Fibroblast of lung (primary cell): ENCODE data around the gene LHX2. TPM values are rescaled to one million over a fixed set of nuclear protein-coding genes. Genes with fewer than 3 reads are reported as not detected.

Source experiments
- DNase-seq, 2 donors: peaks; one replicate each; pipeline versions ENCODE4 v3.0.0 to v3.0.0-alpha.2; 2010; ENCODE audit warnings: low read depth in 2 of 2
- H2AFZ ChIP-seq: 2 replicates; pipeline ENCODE4 v1.5.1; 2012; ENCODE audit warnings: low read length, control low read depth, inconsistent platforms
- H3K27ac ChIP-seq: 2 replicates; pipeline ENCODE4 v1.5.1; 2011; ENCODE audit warnings: low read length, control low read depth; ENCODE audit not compliant: insufficient read depth
- H3K27me3 ChIP-seq: 2 replicates; pipeline ENCODE4 v1.5.1; 2011; ENCODE audit warnings: mild to moderate bottlenecking, low read length; ENCODE audit not compliant: control insufficient read depth, insufficient read depth
- H3K36me3 ChIP-seq: 2 replicates; pipeline ENCODE4 v1.5.1; 2011; ENCODE audit warnings: low read length; ENCODE audit not compliant: control insufficient read depth, insufficient read depth
- H3K4me1 ChIP-seq: 2 replicates; pipeline ENCODE4 v1.5.1; 2011; ENCODE audit warnings: low read length; ENCODE audit not compliant: control insufficient read depth, insufficient read depth; ENCODE audit errors: extremely low read depth
- H3K4me2 ChIP-seq: 2 replicates; pipeline ENCODE4 v1.5.1; 2011; ENCODE audit warnings: low read length, control low read depth; ENCODE audit not compliant: insufficient read depth; ENCODE audit errors: extremely low read depth
- H3K4me3 ChIP-seq, 4 experiments: fragments of 200-600 bp in 1 of 4; sonication (generic) in 1 of 4; replicated peaks in 1 of 4; 2 replicates each; pipeline ENCODE4 v1.5.1; 2011 to 2016; ENCODE audit warnings: low read length in 4 of 4, low read depth in 3 of 4, mild to moderate bottlenecking in 3 of 4, control low read depth in 2 of 4, inconsistent platforms in 1 of 4, mixed read lengths in 1 of 4; ENCODE audit not compliant: insufficient read depth in 1 of 4; ENCODE audit errors: control extremely low read depth in 1 of 4
- H3K79me2 ChIP-seq: 2 replicates; pipeline ENCODE4 v1.5.1; 2012; ENCODE audit warnings: mild to moderate bottlenecking, low read length, inconsistent platforms; ENCODE audit not compliant: control insufficient read depth, insufficient read depth
- H3K9ac ChIP-seq: 2 replicates; pipeline ENCODE4 v1.5.1; 2011; ENCODE audit warnings: mild to moderate bottlenecking, low read length, control low read depth; ENCODE audit not compliant: insufficient read depth
- H3K9me3 ChIP-seq: 2 replicates; pipeline ENCODE4 v1.5.1; 2012; ENCODE audit warnings: low read depth, low read length; ENCODE audit not compliant: control insufficient read depth, insufficient read depth
- H4K20me1 ChIP-seq: 2 replicates; pipeline ENCODE4 v1.5.1; 2011; ENCODE audit warnings: low read length; ENCODE audit not compliant: control insufficient read depth, insufficient read depth; ENCODE audit errors: extremely low read depth
- CTCF ChIP-seq, 2 donors: IDR thresholded peaks in 1 of 2; conservative IDR thresholded peaks in 1 of 2; 1 replicate in 1 of 2; 2 replicates in 1 of 2; pipeline ENCODE4 v1.5.1; 2011 to 2012; ENCODE audit warnings: low read length in 2 of 2, control low read depth in 1 of 2, inconsistent platforms in 1 of 2, low read depth in 1 of 2, mild to moderate bottlenecking in 1 of 2
- EZH2 ChIP-seq: IDR thresholded peaks from 2 replicates; pipeline ENCODE4 v1.5.1; 2012; ENCODE audit warnings: low read length, control low read depth, mild to moderate bottlenecking; ENCODE audit errors: missing control alignments
- polyA plus RNA-seq, 2 donors: library from polyadenylated mRNA; depleted of rRNA in 1 of 2; stranded (reverse) in 1 of 2; unstranded in 1 of 2; fragments of >200 nt; gene quantifications; 2 replicates each; pipeline ENCODE4 v1.2.1, GENCODE V29; 2011 to 2012; ENCODE audit warnings: missing spikeins in 1 of 2
- total RNA-seq: library from RNA; depleted of rRNA; stranded (reverse); fragments of >200 nt; gene quantifications from 2 replicates; pipeline ENCODE4 v1.2.1, GENCODE V29; 2014

The LHX2 gene
- total and polyA plus RNA-seq, 2 donors (not counting 1 experiment from before 2014, with no cell fraction given): not detected

- no peaks in the 10 kb centered on the region for H3K4me1 ChIP-seq
- no peak overlapping the region for H3K27ac ChIP-seq
- no peak overlapping the region for H3K4me2 ChIP-seq
- H4K20me1 ChIP-seq: no peaks in the 10 kb centered on the region
- no peak overlapping the region for H3K9ac ChIP-seq
- no peaks in the 10 kb centered on the region for H3K36me3 ChIP-seq
- no peaks in the 10 kb centered on the region for H3K79me2 ChIP-seq
- no peaks in the 10 kb centered on the region for H3K9me3 ChIP-seq
- H3K27me3 ChIP-seq: peaks cover 5% of the 10 kb centered on the region
- no peak overlapping the region for H3K4me3 ChIP-seq
- peak; percentile 3 to 8 for TF ChIP-seq CTCF (conservative IDR thresholded peaks at IDR 0.05 in 1 of 2, IDR thresholded peaks at IDR 0.05 in 1 of 2; ENCODE audit: low read depth in 1 of 2, low read length in 2 of 2)
- TF ChIP-seq EZH2: no peak
- DNase-seq: no peak
- no peak overlapping the region for H2AFZ ChIP-seq
These were observed 50.6 kb downstream of the LHX2 start for GRCh38 chr9:124062172-124062571.

- no peak for DNase-seq
- Histone ChIP-seq H3K79me2 (no peaks in the 10 kb centered on the region), H3K4me3 (no peak overlapping the region), H3K4me1 (no peaks in the 10 kb centered on the region), H3K4me2 (no peak overlapping the region), H3K36me3 (no peaks in the 10 kb centered on the region), H3K9ac (no peak overlapping the region), H3K9me3 (no peaks in the 10 kb centered on the region), H4K20me1 (no peaks in the 10 kb centered on the region), H3K27me3 (no peaks in the 10 kb centered on the region), H3K27ac (no peak overlapping the region), H2AFZ (no peak overlapping the region)
- TF ChIP-seq CTCF (conservative IDR thresholded peaks at IDR 0.05 in 1 of 2, IDR thresholded peaks at IDR 0.05 in 1 of 2; ENCODE audit: low read depth in 1 of 2, low read length in 2 of 2) (no peak), EZH2 (no peak)
These were observed 55.4 kb downstream of the LHX2 start for GRCh38 chr9:124066783-124067577.

- TF ChIP-seq CTCF (conservative IDR thresholded peaks at IDR 0.05 in 1 of 2, IDR thresholded peaks at IDR 0.05 in 1 of 2; ENCODE audit: low read depth in 1 of 2, low read length in 2 of 2) (no peak), EZH2 (no peak)
- Histone ChIP-seq H3K27me3 (peaks cover 2% of the 10 kb centered on the region), H3K4me1 (no peaks in the 10 kb centered on the region), H3K9me3 (no peaks in the 10 kb centered on the region), H3K4me3 (no peak overlapping the region), H3K36me3 (no peaks in the 10 kb centered on the region), H3K9ac (no peak overlapping the region), H3K27ac (no peak overlapping the region), H2AFZ (no peak overlapping the region), H4K20me1 (no peaks in the 10 kb centered on the region), H3K4me2 (no peak overlapping the region), H3K79me2 (no peaks in the 10 kb centered on the region)
- no peak for DNase-seq
These were observed 56.7 kb downstream of the LHX2 start for GRCh38 chr9:124068251-124068650.
